22Rv1 (cell line): ENCODE data around the gene RGS6.

Experiments used
- CTCF ChIP-seq: fragments of 450-650 bp; IDR thresholded peaks from 2 replicates; pipeline ENCODE4 v1.5.1; 2017; ENCODE audit warnings: mild to moderate bottlenecking
- ZFX ChIP-seq: fragments of 450-650 bp; IDR thresholded peaks from 2 replicates; pipeline ENCODE4 v1.6.1; 2017; ENCODE audit warnings: antibody characterized with exemption, borderline replicate concordance

- TF ChIP-seq CTCF (no peak), ZFX (no peak)
Measured at GRCh38 chr14:72404106-72404774, 472.0 kb downstream of the RGS6 start.
